Nephron progenitor cell (in vitro differentiated cells): ENCODE measurements around the gene RCAN2.

ENCODE experiments used
- DNase-seq: peaks from one replicate; pipeline ENCODE4 v3.0.0; 2021
- H3K27ac Mint-ChIP-seq: 2 replicates; pipeline ENCODE4 v1.8.0; 2021; ENCODE audit warnings: mild to moderate bottlenecking, moderate library complexity, mixed read lengths
- H3K27me3 Mint-ChIP-seq: 2 replicates; pipeline ENCODE4 v1.8.0; 2021; ENCODE audit warnings: mild to moderate bottlenecking, low read depth, mixed read lengths; ENCODE audit not compliant: poor library complexity
- H3K36me3 Mint-ChIP-seq: 2 replicates; pipeline ENCODE4 v1.8.0; 2021; ENCODE audit warnings: low read depth, mixed read lengths
- H3K4me1 Mint-ChIP-seq: 2 replicates; pipeline ENCODE4 v1.8.0; 2021; ENCODE audit warnings: mixed read lengths
- H3K4me3 Mint-ChIP-seq: 2 replicates; pipeline ENCODE4 v1.8.0; 2021; ENCODE audit warnings: mild to moderate bottlenecking, moderate library complexity, mixed read lengths
- H3K9me3 Mint-ChIP-seq: 2 replicates; pipeline ENCODE4 v1.8.0; 2021; ENCODE audit warnings: mild to moderate bottlenecking, moderate library complexity, mixed read lengths
- TF ChIP-seq, protein P1 (sequence below): fragments of 200-600 bp; sonication (generic); IDR thresholded peaks from 2 replicates; pipeline ENCODE4 v1.5.0; 2021; ENCODE audit warnings: antibody characterized with exemption

RCAN2 gene

DNA sequence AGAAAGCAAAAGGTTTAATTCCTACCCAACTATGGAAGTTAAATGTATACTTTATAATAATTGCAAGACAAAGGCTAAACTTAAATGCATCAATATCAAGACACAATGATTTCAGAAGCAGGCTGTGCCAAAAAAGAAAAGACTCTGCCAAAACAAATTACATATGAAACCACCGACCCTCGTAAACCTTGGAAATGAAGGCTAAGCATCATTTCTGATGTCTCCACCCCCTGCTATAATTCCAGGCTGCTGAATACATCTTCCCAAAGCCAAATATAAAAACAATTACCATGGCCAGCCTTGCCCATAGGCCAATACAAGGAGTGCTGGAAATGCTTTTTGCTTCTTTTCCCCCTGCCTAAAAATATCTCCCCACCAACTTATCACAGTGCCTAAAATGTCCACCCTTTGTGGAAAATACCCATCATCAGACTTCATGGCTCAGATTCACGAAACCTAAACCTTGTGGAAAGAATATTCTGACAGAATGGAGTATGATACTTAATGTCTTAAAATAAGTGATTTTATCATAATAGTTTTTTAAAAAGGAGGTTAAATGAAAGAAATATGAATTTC lies 37.4 kb downstream of the RCAN2 start:
- no peak overlapping the region for H3K4me3 Mint-ChIP-seq
- H3K36me3 Mint-ChIP-seq, result peaks cover 2% of the 10 kb centered on the region
- no peak for DNase-seq
- no peaks in the 10 kb centered on the region for H3K4me1 Mint-ChIP-seq
- TF ChIP-seq, protein P1, sequence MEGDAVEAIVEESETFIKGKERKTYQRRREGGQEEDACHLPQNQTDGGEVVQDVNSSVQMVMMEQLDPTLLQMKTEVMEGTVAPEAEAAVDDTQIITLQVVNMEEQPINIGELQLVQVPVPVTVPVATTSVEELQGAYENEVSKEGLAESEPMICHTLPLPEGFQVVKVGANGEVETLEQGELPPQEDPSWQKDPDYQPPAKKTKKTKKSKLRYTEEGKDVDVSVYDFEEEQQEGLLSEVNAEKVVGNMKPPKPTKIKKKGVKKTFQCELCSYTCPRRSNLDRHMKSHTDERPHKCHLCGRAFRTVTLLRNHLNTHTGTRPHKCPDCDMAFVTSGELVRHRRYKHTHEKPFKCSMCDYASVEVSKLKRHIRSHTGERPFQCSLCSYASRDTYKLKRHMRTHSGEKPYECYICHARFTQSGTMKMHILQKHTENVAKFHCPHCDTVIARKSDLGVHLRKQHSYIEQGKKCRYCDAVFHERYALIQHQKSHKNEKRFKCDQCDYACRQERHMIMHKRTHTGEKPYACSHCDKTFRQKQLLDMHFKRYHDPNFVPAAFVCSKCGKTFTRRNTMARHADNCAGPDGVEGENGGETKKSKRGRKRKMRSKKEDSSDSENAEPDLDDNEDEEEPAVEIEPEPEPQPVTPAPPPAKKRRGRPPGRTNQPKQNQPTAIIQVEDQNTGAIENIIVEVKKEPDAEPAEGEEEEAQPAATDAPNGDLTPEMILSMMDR, result no peak
- peaks cover 17% of the 10 kb centered on the region for H3K9me3 Mint-ChIP-seq
- no peak overlapping the region for H3K27ac Mint-ChIP-seq
- H3K27me3 Mint-ChIP-seq, result no peaks in the 10 kb centered on the region

DNA sequence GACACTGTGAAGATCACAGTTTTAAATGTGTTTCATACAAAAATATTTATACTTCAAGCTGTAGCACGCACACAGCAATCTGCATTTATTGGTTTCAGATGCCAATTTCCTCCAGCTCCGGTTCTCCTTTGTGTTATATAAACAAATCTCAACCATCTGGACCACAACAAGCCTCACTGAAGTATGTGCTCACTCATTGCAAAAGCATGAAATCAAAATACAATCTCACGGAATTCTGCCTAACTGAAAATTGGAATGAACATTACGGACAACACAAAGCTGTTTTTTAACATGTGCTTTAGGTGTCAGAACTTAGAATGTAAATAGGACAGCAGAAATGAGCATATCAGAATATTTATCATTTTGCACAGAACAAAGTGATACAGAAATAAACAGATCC lies 38.0 kb downstream of the RCAN2 start:
- Mint-ChIP-seq H3K9me3 (peaks cover 24% of the 10 kb centered on the region), H3K36me3 (peaks cover 5% of the 10 kb centered on the region), H3K4me1 (no peaks in the 10 kb centered on the region), H3K27ac (no peak overlapping the region), H3K4me3 (no peak overlapping the region), H3K27me3 (no peaks in the 10 kb centered on the region)
- no peak for DNase-seq
- TF ChIP-seq, protein P1, result no peak

DNA sequence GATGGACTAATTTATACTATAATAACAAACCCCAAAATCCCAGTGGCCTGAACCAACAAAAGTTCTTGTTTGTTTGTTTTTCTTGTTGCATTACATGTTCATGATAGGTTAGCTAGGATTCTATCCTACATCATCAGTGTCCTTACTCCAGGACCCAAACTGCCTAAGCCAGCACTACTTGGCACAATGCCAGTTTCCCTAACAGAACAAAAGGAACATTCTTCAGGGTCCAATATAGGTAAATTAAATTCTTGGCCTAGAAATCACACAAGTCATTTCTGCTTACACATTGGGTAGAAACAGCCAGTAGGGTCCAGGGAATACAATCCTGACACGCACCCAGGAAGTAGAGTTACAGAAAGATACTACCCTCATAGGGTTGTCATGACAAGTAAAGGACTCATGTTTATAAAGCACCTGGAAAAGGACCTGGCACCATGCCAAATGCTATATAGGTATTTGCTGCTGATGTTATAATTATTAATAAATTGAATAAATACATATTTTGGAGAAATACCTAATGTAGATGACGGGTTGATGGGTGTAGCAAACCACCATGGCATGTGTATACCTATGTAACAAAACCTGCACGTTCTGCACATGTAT lies 38.8 kb downstream of the RCAN2 start:
- Mint-ChIP-seq H3K4me1 (no peaks in the 10 kb centered on the region), H3K27me3 (no peaks in the 10 kb centered on the region), H3K36me3 (peaks cover 5% of the 10 kb centered on the region), H3K9me3 (peaks cover 32% of the 10 kb centered on the region), H3K27ac (no peak overlapping the region), H3K4me3 (no peak overlapping the region)
- no peak for DNase-seq
- TF ChIP-seq, protein P1, result no peak

DNA sequence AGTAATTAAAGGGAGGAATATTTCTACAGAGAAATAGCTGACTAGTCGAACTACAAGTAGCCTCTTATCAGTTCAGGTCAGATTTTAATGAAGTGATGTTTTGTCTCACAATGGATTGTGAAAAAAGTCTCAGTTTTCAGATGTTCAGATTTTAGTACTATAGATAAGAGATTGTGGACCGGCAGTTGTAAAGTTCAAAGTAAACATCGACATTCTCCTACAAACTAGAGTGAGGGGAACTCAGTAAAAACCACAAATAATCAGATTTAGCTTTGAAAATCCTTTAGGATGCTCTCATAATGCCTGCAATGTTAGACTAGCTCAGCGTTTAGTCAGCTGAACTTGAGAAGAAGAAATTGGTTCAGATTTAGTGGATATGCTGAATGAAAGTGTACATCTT lies 39.9 kb downstream of the RCAN2 start:
- no peaks in the 10 kb centered on the region for H3K27me3 Mint-ChIP-seq
- DNase-seq, result no peak
- peaks cover 42% of the 10 kb centered on the region for H3K9me3 Mint-ChIP-seq
- TF ChIP-seq, protein P1, result no peak
- no peaks in the 10 kb centered on the region for H3K4me1 Mint-ChIP-seq
- H3K27ac Mint-ChIP-seq, result no peak overlapping the region
- peaks cover 5% of the 10 kb centered on the region for H3K36me3 Mint-ChIP-seq
- no peak overlapping the region for H3K4me3 Mint-ChIP-seq

DNA sequence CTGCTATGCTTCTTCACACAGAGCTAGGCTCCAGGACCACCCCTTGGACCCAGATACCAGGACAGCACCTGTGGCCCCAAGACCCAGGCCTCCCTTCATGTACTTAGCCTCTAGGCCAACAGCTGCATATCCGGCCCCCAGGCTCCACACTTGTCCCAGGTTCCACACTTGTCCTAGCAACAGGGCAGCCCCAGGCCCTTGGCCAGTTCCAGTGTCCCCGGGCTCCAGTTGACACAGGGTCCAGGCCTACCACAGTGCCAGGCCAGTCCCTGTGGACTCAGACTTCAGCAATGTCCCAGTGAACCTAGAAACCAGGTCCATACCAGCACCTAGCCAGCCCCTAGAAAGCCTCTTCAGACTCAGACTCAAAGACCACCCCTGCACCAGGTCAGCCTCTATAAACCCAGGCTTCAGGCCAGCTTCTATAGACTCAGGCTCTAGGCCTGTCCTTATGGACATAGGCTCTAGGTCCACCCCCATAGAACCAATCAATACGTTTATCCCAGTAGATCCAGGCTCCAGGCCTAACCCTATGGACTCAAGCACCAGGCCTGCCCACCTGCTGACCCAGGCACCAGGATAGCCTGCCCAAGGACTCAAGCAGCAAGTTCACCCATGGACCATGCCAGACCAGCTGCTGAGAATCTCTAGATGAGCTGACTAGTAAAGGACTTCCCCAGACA lies 46.3 kb downstream of the RCAN2 start:
- Mint-ChIP-seq H3K36me3 (peaks cover 16% of the 10 kb centered on the region), H3K4me1 (no peaks in the 10 kb centered on the region), H3K27ac (no peak overlapping the region), H3K4me3 (no peak overlapping the region), H3K27me3 (peaks cover 3% of the 10 kb centered on the region), H3K9me3 (peaks cover 47% of the 10 kb centered on the region)
- no peak for DNase-seq
- TF ChIP-seq, protein P1, result no peak

DNA sequence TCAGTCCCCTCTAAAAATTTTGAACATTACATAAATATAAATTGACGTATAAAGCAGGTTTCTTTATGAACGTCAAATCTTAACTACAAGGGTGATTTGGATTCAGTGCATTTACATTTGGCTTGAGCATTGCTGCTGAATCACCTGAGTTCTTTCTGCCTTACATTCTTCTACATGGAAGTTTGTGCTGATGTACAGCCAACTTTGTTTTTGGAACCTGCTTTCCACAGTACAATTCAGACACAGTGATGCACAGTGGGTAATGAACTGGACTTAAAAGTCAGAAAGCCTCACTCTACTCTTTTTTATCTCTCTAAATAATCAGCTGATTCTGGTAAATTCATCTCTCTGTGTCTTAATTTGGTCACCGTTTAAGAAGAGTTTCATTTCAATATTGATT lies 47.6 kb downstream of the RCAN2 start:
- no peak overlapping the region for H3K4me3 Mint-ChIP-seq
- H3K9me3 Mint-ChIP-seq, result peaks cover 39% of the 10 kb centered on the region
- DNase-seq, result no peak
- H3K4me1 Mint-ChIP-seq, result no peaks in the 10 kb centered on the region
- peaks cover 3% of the 10 kb centered on the region for H3K27me3 Mint-ChIP-seq
- H3K36me3 Mint-ChIP-seq, result peaks cover 12% of the 10 kb centered on the region
- TF ChIP-seq, protein P1, result no peak
- no peak overlapping the region for H3K27ac Mint-ChIP-seq
